Neural crest cell (in vitro differentiated cells): ENCODE results near the gene KHNYN. TPM values are rescaled to one million over a fixed set of nuclear protein-coding genes. Genes with fewer than 3 reads are reported as not detected.
A peak's percentile ranks its signal among the peaks of the same experiment; 100 is the strongest.
"Not testable (repeated sequence)": the region's sequence is repeated elsewhere in the genome, so short reads cannot be mapped to it uniquely, and the experiment has no call there.

Source experiments
- DNase-seq: peaks from one replicate; pipeline ENCODE4 v3.0.0; 2021; ENCODE audit warnings: low read depth, mixed read lengths, low spot score
- H3K27ac Mint-ChIP-seq: one replicate; pipeline ENCODE4 v1.8.0; 2021; ENCODE audit warnings: mild to moderate bottlenecking, mixed read lengths; ENCODE audit not compliant: unreplicated experiment
- H3K27me3 Mint-ChIP-seq: 2 replicates; pipeline ENCODE4 v1.8.0; 2021; ENCODE audit warnings: low read depth, mild to moderate bottlenecking, mixed read lengths
- H3K36me3 Mint-ChIP-seq: 2 replicates; pipeline ENCODE4 v1.8.0; 2021; ENCODE audit warnings: low read depth, mild to moderate bottlenecking, mixed read lengths
- H3K4me1 Mint-ChIP-seq: 2 replicates; pipeline ENCODE4 v1.8.0; 2021; ENCODE audit warnings: mixed read lengths
- H3K4me3 Mint-ChIP-seq: one replicate; pipeline ENCODE4 v1.8.0; 2021; ENCODE audit warnings: mild to moderate bottlenecking, mixed read lengths
- H3K9me3 Mint-ChIP-seq: 2 replicates; pipeline ENCODE4 v1.8.0; 2021; ENCODE audit warnings: mixed read lengths
- CTCF ChIP-seq: fragments of 200-600 bp; sonication (generic); conservative IDR thresholded peaks from 2 replicates; pipeline ENCODE4 v1.5.0; 2021; ENCODE audit warnings: antibody characterized with exemption, mild to moderate bottlenecking
- total RNA-seq: library from RNA; stranded (reverse); gene quantifications from 2 replicates; pipeline ENCODE4 v1.2.1, GENCODE V29; 2021

Gene KHNYN
- total RNA-seq, 1 donor from 2014 or later = 49.3 TPM

GRCh38 chr14:24473211-24473610 is 43.5 kb downstream of the KHNYN start:
- Mint-ChIP-seq H3K27me3 (no peaks in the 10 kb centered on the region), H3K4me1 (no peaks in the 10 kb centered on the region), H3K36me3 (peaks cover 7% of the 10 kb centered on the region), H3K27ac (no peak overlapping the region), H3K9me3 (peaks cover 6% of the 10 kb centered on the region), H3K4me3 (no peak overlapping the region)
- no peak for TF ChIP-seq CTCF
- no peak for DNase-seq

- no peak for DNase-seq
- no peak for TF ChIP-seq CTCF
- peaks cover 7% of the 10 kb centered on the region for H3K36me3 Mint-ChIP-seq
- no peaks in the 10 kb centered on the region for H3K4me1 Mint-ChIP-seq
- H3K9me3 Mint-ChIP-seq = peaks cover 2% of the 10 kb centered on the region
- no peak overlapping the region for H3K4me3 Mint-ChIP-seq
- H3K27ac Mint-ChIP-seq = no peak overlapping the region
- no peaks in the 10 kb centered on the region for H3K27me3 Mint-ChIP-seq
Measured at GRCh38 chr14:24475261-24475660, 45.5 kb downstream of the KHNYN start.

- H3K27ac Mint-ChIP-seq, H3K36me3 Mint-ChIP-seq, H3K4me1 Mint-ChIP-seq, H3K9me3 Mint-ChIP-seq, H3K4me3 Mint-ChIP-seq, DNase-seq, H3K27me3 Mint-ChIP-seq: not testable (repeated sequence)
Measured at GRCh38 chr14:24479999-24480398, 50.2 kb downstream of the KHNYN start.

GRCh38 chr14:24481622-24482324 is 52.0 kb downstream of the KHNYN start:
- H3K36me3 Mint-ChIP-seq = no peaks in the 10 kb centered on the region
- H3K4me1 Mint-ChIP-seq = no peaks in the 10 kb centered on the region
- TF ChIP-seq CTCF = peak; percentile 62
- H3K27me3 Mint-ChIP-seq = peaks cover 2% of the 10 kb centered on the region
- no peaks in the 10 kb centered on the region for H3K9me3 Mint-ChIP-seq
- H3K4me3 Mint-ChIP-seq = no peak overlapping the region
- peak; percentile 40 for DNase-seq
- no peak overlapping the region for H3K27ac Mint-ChIP-seq

- not testable (repeated sequence) for H3K27ac Mint-ChIP-seq, DNase-seq, H3K4me3 Mint-ChIP-seq, H3K36me3 Mint-ChIP-seq, H3K27me3 Mint-ChIP-seq, H3K9me3 Mint-ChIP-seq, H3K4me1 Mint-ChIP-seq
Measured at GRCh38 chr14:24482699-24483303, 53.0 kb downstream of the KHNYN start.

- Mint-ChIP-seq H3K27me3 (peaks cover 2% of the 10 kb centered on the region), H3K9me3 (no peaks in the 10 kb centered on the region), H3K4me1 (no peaks in the 10 kb centered on the region), H3K27ac (no peak overlapping the region), H3K36me3 (no peaks in the 10 kb centered on the region), H3K4me3 (no peak overlapping the region)
- no peak for TF ChIP-seq CTCF
- no peak for DNase-seq
Measured at GRCh38 chr14:24483604-24484252, 54.0 kb downstream of the KHNYN start.

Other genes starting within 250 kb of the KHNYN start
- 88.3 and 88.7 TPM in 2 replicates for gene IPO4, start 241.1 kb upstream of the KHNYN start, total RNA-seq
- 45.6 and 47.4 TPM in 2 replicates for gene TM9SF1, start 234.5 kb upstream of the KHNYN start, total RNA-seq
- 0.47 and 0.48 TPM in 2 replicates for gene TSSK4, start 224.3 kb upstream of the KHNYN start, total RNA-seq
- 42.2 and 44.7 TPM in 2 replicates for gene CHMP4A, start 216.5 kb upstream of the KHNYN start, total RNA-seq
- gene MDP1, start 213.9 kb upstream of the KHNYN start, total RNA-seq = 19.0 and 25.9 TPM in 2 replicates
- gene NEDD8, start 197.6 kb upstream of the KHNYN start, total RNA-seq = 191 and 208 TPM in 2 replicates
- gene GMPR2, start 197.0 kb upstream of the KHNYN start, total RNA-seq = 64.0 and 66.2 TPM in 2 replicates
- 63.4 and 66.7 TPM in 2 replicates for gene TINF2, start 187.3 kb upstream of the KHNYN start, total RNA-seq
- gene TGM1, start 166.8 kb upstream of the KHNYN start, total RNA-seq = 4.5 and 6.4 TPM in 2 replicates
- gene RABGGTA, start 158.4 kb upstream of the KHNYN start, total RNA-seq = 22.8 and 25.4 TPM in 2 replicates
- 17.2 and 19.1 TPM in 2 replicates for gene DHRS1, start 130.2 kb upstream of the KHNYN start, total RNA-seq
- gene NOP9, start 130.1 kb upstream of the KHNYN start, total RNA-seq = 34.5 and 34.8 TPM in 2 replicates
- not detected in 2 replicates for gene CIDEB, start 122.0 kb upstream of the KHNYN start, total RNA-seq
- 7.9 and 9.4 TPM in 2 replicates for gene LTB4R2, start 119.8 kb upstream of the KHNYN start, total RNA-seq
- 4.7 and 5.3 TPM in 2 replicates for gene LTB4R, start 118.5 kb upstream of the KHNYN start, total RNA-seq
- 0.49 TPM in 1 of 2 replicates, not detected in the other for gene ADCY4, start 94.9 kb upstream of the KHNYN start, total RNA-seq
- gene RIPK3, start 90.0 kb upstream of the KHNYN start, total RNA-seq = not detected in 2 replicates
- 44.3 and 47.8 TPM in 2 replicates for gene NFATC4, start 61.8 kb upstream of the KHNYN start, total RNA-seq
- 10.3 and 10.4 TPM in 2 replicates for gene NYNRIN, start 31.0 kb upstream of the KHNYN start, total RNA-seq
- 0.86 and 1.0 TPM in 2 replicates for gene CBLN3, start 286 bp upstream of the KHNYN start, total RNA-seq
- 64.6 and 76.7 TPM in 2 replicates for gene SDR39U1, start 12.8 kb downstream of the KHNYN start, total RNA-seq
- not detected in 2 replicates for gene CMA1, start 78.3 kb downstream of the KHNYN start, total RNA-seq
- not detected in 2 replicates for gene CTSG, start 146.3 kb downstream of the KHNYN start, total RNA-seq
- gene GZMH, start 179.7 kb downstream of the KHNYN start, total RNA-seq = not detected in 2 replicates
- gene GZMB, start 204.2 kb downstream of the KHNYN start, total RNA-seq = not detected in 2 replicates